ELF-1 (cell line): ENCODE data around the gene STN1.
"Not testable (repeated sequence)": the region's sequence is repeated elsewhere in the genome, so short reads cannot be mapped to it uniquely, and the experiment has no call there.

ENCODE experiments used
- DNase-seq: peaks from one replicate; pipeline ENCODE4 v3.0.0-alpha.2; 2016; ENCODE audit warnings: low read depth, low spot score

The STN1 gene

DNA sequence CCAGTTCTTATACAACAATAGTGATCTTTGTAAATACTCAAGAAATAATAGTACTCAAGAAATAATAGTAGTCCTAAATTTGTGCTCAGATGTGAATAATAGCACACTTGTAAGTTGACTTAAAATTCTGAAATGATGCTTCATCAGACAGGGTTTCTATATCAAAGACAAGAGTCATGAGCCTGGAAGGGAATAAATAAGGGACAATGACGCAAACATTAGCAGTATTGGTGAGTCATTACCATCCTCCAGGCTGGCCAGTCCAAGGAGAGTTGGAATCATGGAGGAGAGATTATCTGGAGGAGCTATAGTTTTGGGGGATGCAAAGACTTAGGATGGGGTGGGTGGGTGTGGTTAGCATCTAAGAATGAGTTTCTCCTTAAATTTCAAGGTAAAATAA, 56.5 kb downstream of the STN1 start:
- no peak for DNase-seq

DNA sequence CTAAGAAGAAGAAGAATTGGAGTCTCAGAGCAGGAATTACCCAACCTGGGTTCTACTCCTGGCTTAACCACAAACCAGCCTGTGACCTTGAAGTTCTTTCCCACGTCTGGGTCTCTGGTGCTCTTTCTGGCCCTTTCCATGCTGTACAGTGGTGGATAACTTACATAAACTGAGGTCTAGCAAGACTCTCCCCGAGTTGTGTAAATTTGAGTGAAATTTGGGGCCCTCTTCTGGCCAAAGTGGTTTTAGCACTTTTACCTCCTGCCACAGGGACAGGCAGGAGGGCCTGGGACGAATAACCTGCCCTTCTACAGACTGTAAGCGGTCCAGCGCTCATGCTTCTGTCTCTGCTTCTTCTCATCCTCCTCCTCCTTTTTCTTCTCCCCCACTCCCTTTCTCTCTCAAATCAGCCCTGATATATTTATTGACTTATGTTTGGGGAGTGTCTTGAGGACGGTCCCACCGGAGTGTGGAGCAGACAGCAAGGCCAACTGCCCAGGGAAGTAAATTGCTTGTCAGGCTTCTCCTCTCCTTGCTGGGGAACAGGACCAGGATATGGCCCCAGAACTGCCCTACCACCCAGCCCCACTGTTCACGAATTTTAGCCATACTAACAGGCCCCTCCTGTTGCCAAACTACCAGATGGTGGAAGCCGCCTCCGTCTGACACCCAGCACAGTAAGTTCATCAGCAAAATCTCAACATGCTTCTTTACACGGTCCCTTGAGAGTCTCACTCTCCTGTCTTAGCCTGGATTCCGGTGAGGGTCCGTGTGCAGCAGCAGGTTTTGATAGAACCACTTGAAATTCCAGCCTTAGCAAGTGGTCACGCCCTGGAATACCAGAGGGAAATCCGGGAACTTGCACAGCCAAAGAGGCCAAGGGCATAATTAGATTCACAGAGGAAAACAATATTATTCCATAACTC, 58.6 kb downstream of the STN1 start:
- peak; percentile 90 for DNase-seq

DNA sequence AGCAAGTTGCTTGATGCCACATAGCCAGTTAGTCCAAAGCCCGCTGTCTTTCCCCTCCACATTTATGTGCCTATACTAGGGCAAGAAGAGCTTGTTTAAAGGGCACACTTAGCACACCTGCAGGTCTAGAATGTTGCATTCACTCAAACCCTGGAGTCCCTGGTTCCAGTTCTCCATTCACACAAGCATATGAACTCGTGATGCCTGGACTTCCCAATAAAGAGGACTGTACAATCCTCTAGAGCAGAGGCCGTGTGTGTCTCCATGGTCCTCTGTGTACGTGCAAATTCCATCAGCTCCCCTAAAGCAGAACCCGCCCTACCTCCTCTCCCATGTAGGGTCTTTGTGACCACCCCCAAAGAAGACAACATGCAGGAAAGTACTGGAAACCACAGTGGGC, 59.6 kb downstream of the STN1 start:
- DNase-seq = no peak

DNA sequence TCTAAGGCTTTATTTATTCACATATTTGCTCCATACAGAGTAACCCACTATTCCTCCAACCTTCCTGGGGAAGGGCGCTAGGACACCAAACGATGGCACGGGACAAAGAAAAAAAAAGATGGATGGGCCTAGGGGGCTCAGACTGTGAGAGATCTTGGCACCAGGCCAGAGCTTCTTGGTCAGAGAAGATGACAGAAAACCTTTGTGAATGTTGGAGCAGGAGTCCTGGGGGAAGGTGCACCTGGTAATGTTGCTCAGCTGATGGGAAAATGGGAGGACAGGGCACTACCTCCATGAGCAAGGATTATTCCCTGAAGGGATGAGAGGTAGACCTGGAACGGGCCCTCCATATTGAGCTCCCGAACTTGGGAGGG, 61.2 kb downstream of the STN1 start:
- no peak for DNase-seq

DNA sequence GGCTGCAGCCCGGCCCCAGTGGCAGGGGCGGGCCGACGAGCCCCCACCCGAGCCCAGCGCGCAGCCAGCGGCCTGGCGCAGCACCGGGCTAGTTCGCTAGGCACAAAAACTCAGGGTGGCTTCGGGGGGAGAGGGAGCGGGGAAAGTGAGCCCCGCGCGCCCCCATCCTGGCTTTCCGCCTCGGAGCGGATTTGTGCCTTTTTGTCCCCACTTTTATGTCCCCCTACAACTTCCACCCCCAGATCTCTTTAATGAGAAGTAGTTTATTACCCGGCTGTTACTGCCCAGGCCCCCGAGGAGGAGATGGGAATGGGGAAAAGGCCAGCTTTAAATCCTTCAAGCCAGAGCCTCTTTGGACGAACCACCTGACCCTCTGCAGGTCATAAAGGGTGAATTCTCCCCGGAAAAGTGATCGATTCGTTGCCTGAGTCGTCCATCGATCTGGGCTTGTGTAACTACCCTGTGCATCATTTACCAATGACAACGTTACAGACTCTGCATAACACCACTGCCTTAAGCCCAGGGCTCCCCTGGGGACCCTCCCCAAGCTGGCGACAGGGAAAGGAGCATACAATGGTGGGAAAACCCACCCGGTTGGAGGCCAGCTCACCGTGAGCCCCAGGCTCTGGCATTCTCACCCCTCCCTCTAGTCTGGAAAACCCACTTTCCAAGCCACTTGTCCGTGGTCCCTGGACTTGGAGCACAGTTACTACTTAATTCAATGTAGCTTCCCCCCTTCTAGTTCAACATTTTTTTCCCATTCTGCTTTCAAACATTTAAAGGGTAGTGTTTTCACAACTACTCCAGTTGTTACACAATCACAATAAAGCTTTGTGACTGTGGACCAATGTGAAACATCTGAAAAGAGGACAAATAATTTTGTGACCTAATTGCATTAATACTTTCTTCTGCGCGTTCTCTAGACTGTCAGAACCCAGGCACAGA, 61.9 kb downstream of the STN1 start:
- no peak for DNase-seq

DNA sequence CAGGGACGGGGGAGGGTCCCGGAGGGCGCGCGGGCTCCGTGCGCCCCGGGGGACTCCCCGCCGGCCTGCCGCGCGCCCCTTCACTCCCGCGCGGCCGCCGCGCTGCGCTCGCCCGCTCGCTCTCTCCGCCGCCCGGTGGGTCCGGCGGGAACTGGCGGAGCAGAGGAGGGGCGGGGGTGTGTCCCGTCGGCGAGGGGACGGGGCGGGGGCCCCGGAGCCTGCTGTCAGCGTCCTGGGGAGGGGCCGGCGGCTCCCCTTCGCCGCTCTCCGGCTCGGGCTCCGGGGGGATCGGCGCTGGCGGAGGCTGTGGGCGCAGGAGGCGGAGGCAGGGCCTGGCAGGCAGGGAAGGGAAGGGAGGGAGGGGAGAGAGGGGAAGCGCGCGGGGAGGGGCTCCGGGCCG, 62.6 kb downstream of the STN1 start, which contains the start of gene SH3PXD2A:
SH3PXD2A (minus strand) TSS at position 153 of the 400 bp plus-strand sequence. CDS start 310 bp downstream, outside the sequence.
- DNase-seq = no peak

DNA sequence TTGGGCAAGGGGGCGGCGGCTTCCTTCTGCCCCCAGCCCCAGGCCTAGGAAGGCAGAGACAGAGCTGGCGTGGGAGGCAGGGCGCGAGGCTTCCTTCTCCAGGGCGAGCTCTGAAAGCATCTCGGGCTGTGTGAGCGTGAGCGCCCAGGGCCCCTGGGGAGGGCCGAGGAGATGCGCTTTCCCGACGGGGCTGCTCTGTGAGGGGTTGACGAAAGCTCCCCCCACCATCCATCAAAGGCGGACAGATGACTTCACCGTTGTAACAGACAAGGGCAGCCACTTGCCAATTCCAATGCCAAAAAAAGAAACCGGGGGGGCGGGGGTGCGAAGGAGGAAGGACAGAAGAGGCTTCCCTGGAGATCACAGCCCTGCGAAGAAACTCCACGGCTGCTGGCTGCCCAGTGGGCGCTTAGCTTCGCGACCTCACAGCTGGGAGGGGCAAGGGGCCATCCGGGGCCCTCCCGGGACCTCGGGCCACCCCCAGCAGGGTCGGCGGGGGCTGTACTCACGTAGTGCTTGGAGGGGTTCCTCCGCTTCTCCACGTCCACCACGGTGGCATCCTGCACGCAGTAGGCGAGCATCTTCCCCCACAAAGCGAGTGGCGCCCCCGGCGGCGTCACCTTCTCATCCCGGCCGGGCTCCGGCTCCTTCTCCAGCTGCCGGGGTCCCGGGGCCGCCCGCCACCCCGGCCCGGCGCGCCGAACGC, 63.1 kb downstream of the STN1 start:
- DNase-seq = no peak

DNA sequence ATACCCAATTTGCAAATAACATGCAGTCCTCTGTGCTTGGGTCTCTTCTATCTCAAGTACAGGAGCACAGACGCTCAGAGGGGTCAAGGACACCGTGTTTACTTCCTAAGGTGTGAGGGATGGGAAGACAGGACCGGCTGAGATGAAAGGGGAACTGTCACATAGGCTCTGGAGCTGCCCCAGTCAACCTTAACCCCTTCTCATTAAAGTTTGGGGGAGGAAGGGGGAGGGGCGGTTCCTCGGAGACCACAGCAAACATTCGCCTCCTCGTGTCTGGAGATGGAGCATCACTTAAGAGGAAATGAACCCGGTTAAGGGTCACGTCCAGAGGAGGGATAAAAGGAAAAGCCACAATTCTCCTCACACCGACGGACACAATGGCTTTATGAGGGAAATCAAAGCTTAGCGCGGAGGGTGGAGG, 63.7 kb downstream of the STN1 start:
- peak; percentile 72 for DNase-seq

DNA sequence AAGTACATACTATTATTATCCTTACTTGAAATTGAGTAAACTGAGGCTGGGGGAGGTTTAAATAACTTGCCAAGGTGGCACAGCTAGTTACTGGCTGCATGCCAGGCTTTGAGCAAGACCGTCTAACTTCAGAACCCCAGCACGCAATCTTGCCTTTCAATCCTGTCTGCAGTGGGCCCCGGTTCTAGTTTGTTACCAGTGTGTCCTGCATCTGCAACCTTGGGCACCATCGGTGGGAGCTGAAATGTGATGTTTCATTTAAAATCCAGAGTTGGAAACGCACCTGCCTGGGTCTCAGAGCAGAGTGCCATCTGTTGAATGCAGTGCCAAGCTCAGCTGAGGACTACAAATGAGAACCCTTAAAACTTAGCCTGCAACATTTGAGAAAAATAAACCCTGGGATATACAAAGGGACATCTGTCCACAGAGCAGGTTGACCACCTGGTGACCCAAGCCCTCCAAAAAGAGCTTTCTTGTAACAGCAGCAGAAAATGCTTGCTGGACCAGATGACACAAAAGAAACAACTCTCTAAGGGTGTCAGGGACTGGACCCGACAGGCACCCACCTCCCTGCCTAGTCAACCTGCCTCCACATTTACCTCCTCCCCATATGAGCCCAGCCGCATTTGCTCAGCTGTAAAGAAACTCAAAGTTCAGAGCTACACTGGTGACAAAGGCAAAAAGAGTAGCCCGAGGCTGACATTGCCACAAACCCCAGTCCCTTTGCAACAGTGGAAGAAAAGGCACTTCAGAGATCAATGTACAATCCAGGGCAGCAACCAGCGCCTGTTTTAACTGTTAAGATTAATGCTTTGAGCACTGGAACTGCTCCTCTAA, 64.3 kb downstream of the STN1 start:
- no peak for DNase-seq

DNA sequence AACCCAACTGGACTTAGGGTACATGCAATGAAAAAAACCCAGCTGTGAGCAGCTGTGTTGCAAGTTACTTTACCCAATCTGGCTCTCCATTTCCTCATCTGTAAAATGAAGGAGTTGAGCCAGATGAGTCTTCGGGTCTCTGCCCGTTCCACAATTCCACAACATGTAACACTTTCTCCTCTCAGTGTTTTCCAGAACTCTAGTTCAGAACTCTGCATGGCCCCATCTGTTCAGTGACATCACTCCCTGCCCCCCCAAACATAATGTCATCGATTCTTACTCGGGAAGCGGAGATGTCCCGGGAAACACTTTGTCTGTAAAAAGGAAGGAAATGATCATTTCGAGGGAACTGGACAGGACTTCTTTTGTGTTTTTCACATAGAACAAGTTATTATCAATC, 65.1 kb downstream of the STN1 start:
- no peak for DNase-seq

DNA sequence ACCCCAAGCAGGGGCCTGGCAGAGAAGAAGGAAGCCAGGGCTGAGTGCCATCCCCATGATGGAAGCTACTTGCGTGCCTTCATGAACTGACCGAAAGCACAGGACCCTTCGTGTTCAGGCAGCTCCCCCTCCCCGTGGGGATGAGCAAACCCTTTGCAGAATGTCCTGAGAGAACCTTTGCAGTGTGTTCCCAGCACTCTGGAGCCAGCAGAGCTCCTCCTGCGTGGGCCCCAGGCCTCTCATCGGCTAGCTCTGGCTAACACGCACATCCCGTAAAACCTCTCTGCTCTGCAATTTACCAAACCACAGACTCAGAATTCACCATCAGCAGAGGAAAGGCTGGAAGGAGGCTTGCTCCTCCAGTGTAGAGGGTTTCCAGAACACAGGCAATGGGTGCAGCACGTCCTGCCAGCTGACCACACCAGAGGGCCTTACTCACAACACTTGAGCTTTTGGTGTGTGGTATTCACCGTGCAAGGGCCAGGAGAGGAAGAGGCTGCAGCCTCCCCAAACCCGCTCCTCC, 65.7 kb downstream of the STN1 start:
- no peak for DNase-seq

DNA sequence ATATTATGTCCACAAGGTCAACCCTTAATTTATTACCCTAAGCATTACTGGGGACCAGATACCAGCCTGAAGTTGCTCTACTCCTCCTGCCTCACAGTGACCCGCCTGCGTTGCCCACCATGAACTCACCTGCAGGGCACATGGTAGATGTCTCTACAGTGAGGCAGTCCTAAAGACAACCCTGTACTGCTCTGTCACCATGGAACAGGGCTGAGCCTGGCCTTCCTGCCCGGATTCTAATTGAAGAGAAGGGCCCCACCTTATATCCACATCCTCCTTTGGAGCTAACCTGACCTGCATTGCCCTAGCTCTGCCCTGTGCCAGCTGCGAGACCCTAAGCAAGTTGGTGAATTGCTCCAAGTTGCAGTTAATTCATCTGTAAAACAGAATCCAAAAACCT, 66.7 kb downstream of the STN1 start:
- no peak for DNase-seq

DNA sequence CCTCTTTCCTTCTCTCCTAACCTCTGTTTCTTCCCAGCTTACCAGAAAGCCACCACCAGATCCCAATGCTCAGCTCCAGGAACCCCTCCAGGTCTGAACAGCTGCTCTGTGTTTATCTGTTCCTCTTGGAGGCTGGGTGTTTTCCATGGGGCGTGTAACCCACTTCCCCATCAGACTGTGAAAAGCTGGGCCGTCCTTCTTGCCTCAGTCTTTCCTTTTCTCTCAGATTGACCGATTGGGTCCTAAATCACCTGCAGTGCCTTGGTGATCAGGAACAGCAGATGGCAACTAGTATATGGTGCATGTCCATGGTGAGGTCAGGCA, 67.5 kb downstream of the STN1 start:
- no peak for DNase-seq

DNA sequence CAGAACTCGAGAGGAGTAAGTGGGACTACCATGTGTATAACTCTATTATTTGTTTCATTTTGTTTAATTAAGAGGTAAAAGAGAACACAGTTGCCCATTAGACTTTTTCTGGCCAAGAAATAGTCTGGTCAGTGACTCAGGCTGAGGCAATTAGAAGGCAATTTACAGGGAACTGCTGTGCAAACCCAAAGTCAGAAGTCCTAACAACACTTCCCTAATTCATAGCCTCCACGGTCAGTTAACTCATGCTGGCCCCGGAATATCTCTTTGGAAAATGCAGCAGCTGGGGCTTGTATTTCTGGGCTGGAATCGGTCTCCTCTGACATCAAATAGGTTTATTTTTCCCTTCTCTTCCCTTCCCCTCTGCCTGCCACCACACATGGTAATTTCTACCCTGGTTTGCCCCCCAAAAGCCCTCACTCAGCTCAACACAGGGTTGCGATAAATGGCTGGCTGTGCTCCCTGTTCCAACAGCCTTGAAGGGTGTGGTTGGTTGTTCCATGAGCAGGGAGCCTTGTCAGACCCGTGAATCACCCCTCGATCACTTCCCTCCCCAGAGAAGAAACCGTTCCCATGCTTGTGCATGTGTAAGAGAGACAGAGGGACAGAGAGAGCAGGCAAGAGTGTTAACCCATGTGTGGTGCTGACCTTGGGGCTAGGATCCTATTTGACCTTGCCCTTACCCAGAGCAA, 68.0 kb downstream of the STN1 start:
- DNase-seq = no peak

DNA sequence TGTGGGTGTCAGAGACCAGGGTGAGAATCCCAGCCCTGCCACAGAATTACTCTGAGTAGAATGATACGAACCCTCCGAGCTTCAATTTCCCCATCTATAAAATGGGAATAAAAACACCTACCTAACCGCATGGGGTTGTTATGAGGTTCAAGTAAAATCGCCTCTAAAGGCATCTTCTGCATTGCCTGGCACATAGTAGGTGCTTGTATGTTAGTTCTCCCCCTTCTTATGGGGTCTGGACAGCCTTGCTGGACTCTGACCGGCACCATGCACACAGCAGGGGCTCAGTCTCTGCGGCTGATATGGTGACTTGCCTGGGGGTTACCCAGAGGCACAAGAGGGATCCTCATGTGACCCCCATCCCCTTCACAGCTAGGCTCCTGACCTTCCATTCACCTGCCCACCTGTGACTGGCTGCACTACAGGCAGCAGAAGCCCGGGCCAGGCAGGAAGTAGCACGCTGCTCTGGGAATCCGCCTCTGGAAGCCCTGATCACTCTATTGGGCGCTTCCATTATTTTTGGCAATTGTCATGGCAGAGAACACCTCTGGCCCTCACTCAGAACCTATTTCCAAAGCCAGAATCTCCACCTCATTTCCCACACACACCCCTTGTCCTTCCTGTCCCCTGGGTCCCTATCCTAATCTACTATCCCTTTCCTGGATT, 68.6 kb downstream of the STN1 start:
- DNase-seq = no peak

DNA sequence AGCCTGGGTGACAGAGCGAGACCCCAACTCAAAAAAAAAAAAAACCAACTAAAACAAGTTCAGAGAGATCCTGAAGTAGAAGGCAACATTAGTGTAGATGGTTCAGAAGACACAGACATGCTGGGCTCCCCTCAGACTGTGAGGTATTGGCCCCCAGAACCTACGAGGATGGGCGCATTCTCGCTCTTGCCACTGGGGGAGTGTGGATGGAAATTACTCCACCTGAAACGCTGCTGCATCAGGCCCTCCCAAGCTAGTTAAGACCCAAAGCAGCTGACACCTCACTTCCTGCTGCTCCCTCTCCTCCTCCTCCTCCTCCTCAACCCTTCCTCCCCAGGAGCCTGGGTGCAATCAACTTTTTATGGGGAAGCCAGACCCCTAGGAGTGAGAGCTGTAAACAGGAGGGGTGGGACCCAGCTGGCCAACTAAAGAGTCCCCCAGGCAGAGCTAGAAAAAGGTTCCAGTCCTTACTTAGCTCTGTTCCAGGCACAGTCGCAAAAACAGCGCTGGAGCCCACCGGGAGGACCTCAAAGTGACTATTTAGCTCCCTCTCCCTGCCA, 70.0 kb downstream of the STN1 start:
- no peak for DNase-seq

DNA sequence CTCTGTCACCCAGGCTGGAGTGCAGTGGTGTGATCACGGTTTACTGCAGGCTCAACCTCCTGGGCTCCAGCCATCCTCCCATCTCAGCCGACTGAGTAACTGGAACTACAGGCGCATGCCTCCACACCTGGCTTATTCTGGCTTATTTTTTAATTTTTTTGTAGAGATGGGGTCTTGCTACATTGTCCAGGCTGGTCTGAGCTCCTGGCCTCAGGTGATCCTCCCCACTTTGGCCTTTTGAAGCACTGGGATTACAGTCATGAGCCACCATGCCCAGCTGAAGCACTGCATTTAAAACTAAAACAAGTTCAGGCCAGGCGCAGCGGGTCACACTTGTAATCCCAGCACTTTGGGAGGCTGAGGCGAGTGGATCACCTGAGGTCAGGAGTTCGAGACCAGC, 70.6 kb downstream of the STN1 start:
- DNase-seq = no peak

DNA sequence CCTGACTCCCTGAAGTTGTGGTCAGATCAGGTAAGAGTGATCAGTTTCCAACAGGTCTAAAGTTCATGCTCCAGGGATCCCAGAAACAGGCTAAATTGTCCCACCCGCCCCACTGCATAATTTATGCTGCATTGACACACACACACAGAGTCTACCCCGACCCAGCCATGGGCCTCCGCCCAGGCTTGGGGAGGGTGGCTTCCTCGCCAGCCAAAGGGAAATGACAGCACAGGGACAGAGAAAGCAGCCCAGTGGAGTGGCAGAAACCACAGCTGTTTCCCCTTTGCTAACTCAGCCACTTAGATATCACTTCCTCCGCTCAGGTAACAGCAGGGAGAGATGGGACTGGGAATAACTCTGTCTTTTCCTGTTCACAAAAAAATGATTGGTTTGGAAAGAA, 72.0 kb downstream of the STN1 start:
- DNase-seq = no peak

DNA sequence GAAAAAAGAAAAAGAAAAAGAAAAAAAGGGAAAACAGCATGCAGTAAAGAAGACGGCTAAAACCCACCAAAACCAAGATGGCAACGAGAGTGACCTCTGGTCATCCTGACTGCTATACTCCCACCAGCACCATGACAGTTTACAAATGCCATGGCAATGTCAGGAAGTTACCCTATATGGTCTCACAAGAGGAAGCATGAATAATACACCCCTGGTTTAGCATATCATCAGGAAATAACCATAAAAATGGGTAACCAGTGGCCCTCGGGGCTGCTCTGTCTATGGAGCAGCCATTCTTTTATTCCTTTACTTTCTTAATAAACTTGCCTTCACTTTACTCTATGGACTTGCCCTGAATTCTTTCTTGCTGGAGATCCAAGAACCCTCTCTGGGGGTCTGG, 72.6 kb downstream of the STN1 start:
- DNase-seq = not testable (repeated sequence)
